ENCODE data around the gene RPL29. TPM values are rescaled to one million over a fixed set of nuclear protein-coding genes. Genes with fewer than 3 reads are reported as not detected.

Gene RPL29
- total RNA-seq, 8 experiments from 2014 or later, result 1,304 to 2,666 (median 2,366) TPM

DNA sequence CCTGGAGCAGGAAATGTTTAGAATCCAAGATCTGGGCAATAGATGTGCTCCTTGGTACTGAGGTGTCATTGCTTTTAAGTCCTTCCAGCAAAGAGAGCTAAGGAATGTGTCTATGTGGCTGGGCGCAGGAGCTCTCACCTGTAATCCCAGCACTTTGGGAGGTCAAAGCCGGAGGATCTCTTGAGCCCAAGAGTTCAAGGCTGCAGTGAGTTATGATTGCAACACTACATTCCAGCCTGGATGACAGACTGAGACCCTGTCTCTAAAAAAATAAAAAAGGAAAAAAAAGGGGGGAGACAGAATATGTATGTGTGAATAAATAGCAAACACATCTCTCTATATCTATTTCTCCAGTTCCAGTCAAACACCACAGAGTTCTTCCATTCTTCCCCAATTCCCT is 44.8 kb downstream of the RPL29 start:
- peaks cover 2 to 8% of the 10 kb centered on the region in 2 donors for H3K4me1 ChIP-seq (replicated peaks in 1 of 2)
- no peak overlapping the region for H3K4me3 ChIP-seq
- WGBS, 10 experiments, result 67 to 100% (median 86%) methylated on average over 1 to 2 of the region's 2 CpGs; no CpG with 5 or more reads in 5 of the 10 experiments
- in situ Hi-C loops (cut with MboI; ENCODE audit: low pct_unique_long_range_greater_than_20kb in 2 of 9, low sequenced_read_pairs in 9 of 9, unreplicated experiment in 9 of 9), result no loop called here
- no peak for ATAC-seq (replicated peaks in 6 of 8)
- no peak overlapping the region for H3K27ac ChIP-seq

DNA sequence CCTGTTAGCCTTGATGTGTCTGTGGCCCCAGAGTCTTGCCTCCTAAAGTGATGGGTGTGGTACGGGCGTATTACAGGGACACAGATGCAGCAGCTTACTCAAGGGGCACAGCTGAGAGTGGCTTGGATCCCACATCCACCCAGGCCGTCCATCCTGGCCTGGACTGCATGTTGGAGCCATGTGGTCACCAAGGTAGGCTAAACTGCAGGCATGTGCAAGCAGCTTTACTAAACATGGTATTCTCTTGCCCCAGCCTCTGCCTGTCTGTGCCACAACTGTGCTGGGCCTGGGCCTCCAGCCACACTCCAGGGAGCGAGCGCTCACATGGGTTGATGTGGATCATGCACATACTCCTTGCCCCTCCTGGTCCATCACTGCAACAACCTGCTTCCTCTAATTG is 46.6 kb downstream of the RPL29 start:
- Histone ChIP-seq H3K27ac (no peak overlapping the region), H3K4me1 (replicated peaks in 1 of 2) (peaks cover 0 to 8% of the 10 kb centered on the region in 2 donors), H3K4me3 (no peak overlapping the region)
- ATAC-seq (replicated peaks in 6 of 8), result peak in 1 of 8 experiments; percentile 19
- in situ Hi-C loops (cut with MboI; ENCODE audit: low pct_unique_long_range_greater_than_20kb in 2 of 9, low sequenced_read_pairs in 9 of 9, unreplicated experiment in 9 of 9), result no loop called here
- WGBS, 10 experiments, result 80 to 92% methylated on average over 2 of the region's 5 CpGs; no CpG with 5 or more reads in 8 of the 10 experiments

DNA sequence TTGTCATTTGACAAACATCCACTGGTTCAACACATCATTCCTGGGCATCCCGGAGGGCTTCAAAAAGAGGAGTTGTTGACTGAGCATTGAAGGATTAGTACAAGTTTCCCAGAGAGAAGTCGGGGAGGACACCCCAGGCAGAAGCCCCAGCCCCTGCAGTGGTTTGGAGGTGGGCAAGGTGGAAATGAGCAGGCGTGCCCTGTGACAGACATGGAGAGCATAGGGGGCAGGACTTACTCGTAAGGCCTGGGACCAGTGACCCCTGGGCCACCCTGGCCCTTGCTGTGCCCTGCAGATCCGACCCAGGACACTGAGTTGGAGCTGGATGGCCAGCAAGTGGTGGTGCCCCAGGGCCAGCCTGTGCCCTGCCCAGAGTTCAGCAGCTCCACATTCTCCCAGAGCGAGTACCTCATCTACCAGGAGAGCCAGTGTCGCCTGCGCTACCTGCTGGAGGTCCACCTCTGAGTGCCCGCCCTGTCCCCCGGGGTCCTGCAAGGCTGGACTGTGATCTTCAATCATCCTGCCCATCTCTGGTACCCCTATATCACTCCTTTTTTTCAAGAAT is 47.6 kb downstream of the RPL29 start:
- ATAC-seq (replicated peaks in 6 of 8), result no peak
- WGBS, 10 experiments, result 43 to 90% (median 72%) methylated on average over 1 to 7 of the region's 10 CpGs; no CpG with 5 or more reads in 3 of the 10 experiments
- in situ Hi-C loops (cut with MboI; ENCODE audit: low pct_unique_long_range_greater_than_20kb in 2 of 9, low sequenced_read_pairs in 9 of 9, unreplicated experiment in 9 of 9), result no loop called here
- Histone ChIP-seq H3K4me1 (replicated peaks in 1 of 2) (peaks cover 0 to 6% of the 10 kb centered on the region in 2 donors), H3K4me3 (no peak overlapping the region), H3K27ac (no peak overlapping the region)

DNA sequence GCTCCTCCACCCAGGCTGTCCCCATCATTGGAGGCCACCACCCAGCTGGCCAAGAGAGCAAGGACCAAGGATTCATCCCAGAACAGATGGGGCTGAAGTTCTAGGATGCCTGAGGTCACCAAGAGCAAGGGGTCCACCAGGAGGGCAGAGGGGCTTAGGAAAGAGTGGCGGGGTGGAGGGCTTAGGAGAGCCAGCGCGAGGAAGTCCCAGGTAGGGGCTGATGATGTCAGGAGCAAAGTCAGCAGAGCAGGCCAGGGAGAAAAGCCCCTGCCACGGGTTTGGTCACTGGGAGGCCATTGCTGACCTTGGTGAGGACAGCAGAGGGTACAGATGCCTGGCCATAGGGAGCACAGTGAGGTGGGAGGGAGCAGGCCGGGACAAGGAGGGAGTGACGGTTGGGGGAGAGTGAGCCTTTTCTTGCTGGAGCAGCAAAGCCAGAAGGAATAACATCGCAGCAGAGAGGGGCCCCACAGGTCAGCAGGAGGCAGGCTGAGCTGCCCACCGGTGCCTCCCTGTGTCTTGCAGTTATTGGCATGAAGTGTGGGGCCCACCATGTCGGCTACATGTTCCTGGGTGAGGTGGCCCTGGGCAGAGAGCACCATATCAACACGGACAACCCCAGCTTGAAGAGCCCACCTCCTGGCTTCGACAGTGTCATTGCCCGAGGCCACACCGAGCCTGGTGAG is 48.3 kb downstream of the RPL29 start:
- Histone ChIP-seq H3K4me3 (no peak overlapping the region), H3K27ac (no peak overlapping the region), H3K4me1 (replicated peaks in 1 of 2) (peaks cover 6 to 13% of the 10 kb centered on the region in 2 donors)
- WGBS, 10 experiments, result 60 to 100% (median 66%) methylated on average over 1 to 11 of the region's 13 CpGs; no CpG with 5 or more reads in 5 of the 10 experiments
- in situ Hi-C loops (cut with MboI; ENCODE audit: low pct_unique_long_range_greater_than_20kb in 2 of 9, low sequenced_read_pairs in 9 of 9, unreplicated experiment in 9 of 9), result no loop called here
- ATAC-seq (replicated peaks in 6 of 8), result no peak

DNA sequence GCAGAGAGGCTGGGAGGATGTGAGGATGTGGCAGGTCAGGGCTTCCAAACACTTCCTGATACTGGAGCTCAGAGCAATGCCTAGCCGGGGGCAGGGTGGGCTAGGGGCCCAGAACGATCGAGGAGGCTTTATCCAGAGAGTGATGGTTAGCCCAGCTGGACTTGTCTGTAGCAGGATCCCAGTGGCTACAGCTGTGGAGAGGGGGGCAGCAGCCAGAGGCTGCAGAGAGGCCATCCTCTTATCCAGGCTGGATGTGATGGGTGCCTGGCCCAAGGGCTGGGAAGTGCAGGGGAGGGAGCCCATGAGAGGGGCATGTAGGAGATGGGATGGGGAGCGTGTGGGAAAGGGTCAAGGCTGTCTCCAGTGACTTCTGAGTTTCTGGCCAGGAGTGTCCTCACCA is 48.9 kb downstream of the RPL29 start:
- H3K27ac ChIP-seq, result no peak overlapping the region
- H3K4me1 ChIP-seq (replicated peaks in 1 of 2), result peaks cover 9 to 14% of the 10 kb centered on the region in 2 donors
- ATAC-seq (replicated peaks in 6 of 8), result no peak
- WGBS, 10 experiments, result 60 to 80% (median 67%) methylated on average over 1 to 3 of the region's 4 CpGs; no CpG with 5 or more reads in 7 of the 10 experiments
- H3K4me3 ChIP-seq, result no peak overlapping the region
- in situ Hi-C loops (cut with MboI; ENCODE audit: low pct_unique_long_range_greater_than_20kb in 2 of 9, low sequenced_read_pairs in 9 of 9, unreplicated experiment in 9 of 9), result no loop called here

DNA sequence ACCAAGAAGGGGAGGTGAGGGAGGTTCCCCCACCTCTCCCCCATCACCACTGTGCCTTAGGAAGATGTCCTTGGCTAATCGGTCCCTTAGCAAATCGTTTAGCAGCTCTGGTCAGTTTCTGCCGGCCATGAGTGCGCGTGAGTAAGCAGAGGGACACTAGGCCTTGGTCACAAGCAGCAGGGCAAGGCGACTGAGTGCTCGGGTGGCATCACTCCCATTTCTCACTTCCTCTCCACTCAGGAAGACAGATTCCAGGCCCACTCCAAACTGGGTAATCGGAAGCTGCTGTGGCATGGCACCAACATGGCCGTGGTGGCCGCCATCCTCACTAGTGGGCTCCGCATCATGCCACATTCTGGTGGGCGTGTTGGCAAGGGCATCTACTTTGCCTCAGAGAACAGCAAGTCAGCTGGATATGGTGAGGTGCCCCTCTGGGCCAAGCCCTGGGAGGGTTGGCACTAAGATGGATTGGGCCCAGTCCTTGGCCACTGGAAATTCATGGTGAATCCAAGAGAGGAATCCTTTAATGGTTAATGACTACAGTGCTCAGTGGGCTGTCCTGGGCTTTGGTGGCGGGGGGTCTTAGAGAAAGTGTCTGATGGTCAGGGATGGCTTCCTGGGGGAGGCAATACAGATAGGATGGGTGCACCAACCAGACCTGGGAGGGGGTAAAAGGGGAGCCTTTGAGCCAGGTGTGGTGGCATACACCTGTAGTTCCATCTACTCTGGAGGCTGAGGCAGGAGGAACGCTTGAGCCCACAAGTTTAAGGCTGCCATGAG is 49.6 kb downstream of the RPL29 start:
- Histone ChIP-seq H3K4me1 (replicated peaks in 1 of 2) (peaks cover 9 to 14% of the 10 kb centered on the region in 2 donors), H3K27ac (no peak overlapping the region), H3K4me3 (no peak overlapping the region)
- no peak for ATAC-seq (replicated peaks in 6 of 8)
- in situ Hi-C loops (cut with MboI; ENCODE audit: low pct_unique_long_range_greater_than_20kb in 2 of 9, low sequenced_read_pairs in 9 of 9, unreplicated experiment in 9 of 9), result no loop called here
- 92 to 100% (median 100%) methylated on average over 1 to 6 of the region's 14 CpGs; no CpG with 5 or more reads in 5 of the 10 experiments for WGBS, 10 experiments

DNA sequence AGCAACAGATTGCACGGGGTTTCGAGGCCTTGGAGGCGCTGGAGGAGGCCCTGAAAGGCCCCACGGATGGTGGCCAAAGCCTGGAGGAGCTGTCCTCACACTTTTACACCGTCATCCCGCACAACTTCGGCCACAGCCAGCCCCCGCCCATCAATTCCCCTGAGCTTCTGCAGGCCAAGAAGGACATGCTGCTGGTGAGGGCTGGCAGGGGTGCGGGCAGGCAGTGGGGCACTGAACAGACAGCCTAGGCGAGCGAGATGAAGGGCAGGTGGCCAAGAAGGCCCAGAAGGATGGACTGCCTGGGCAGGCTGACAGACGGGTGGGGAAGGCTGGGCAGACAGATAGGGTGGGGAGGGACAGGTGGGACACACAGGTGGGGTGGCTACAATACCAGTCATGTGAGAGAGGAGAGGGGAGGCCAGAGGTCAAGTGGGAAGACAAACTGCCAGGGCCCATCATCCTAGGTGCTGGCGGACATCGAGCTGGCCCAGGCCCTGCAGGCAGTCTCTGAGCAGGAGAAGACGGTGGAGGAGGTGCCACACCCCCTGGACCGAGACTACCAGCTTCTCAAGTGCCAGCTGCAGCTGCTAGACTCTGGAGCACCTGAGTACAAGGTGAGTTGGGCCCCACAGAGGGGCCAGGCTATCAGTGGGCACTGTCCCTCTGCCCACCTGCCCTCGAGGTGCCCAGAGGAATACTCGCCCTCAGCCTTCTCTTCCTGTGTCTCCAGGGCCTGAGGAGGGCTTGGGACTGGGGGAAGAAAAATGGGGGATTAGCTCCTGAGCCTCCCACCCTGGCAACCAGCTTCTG is 50.5 kb downstream of the RPL29 start:
- 63 to 100% (median 72%) methylated on average over 1 to 8 of the region's 18 CpGs; no CpG with 5 or more reads in 6 of the 10 experiments for WGBS, 10 experiments
- no peak overlapping the region for H3K27ac ChIP-seq
- no peak for ATAC-seq (replicated peaks in 6 of 8)

DNA sequence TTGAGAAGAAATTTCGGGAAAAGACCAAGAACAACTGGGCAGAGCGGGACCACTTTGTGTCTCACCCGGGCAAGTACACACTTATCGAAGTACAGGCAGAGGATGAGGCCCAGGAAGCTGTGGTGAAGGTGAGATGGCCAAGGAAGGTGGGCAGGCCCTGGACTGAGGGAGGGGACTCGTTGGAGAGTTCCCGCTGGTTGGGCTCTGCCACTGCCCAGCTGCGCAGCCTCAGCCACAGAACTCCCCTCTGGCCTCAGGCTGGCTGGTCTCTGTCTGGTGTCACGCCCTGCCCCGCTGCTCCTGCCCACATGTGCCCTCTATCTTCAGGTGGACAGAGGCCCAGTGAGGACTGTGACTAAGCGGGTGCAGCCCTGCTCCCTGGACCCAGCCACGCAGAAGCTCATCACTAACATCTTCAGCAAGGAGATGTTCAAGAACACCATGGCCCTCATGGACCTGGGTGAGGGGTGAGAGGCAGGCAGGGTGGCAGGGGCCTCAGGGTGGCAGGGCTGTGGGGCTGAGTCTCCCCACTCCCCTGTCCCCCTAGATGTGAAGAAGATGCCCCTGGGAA is 51.2 kb downstream of the RPL29 start:
- Histone ChIP-seq H3K4me1 (replicated peaks in 1 of 2) (peaks cover 16% of the 10 kb centered on the region in 2 donors), H3K27ac (no peak overlapping the region), H3K4me3 (no peak overlapping the region)
- 62 to 93% (median 81%) methylated on average over 3 to 5 of the region's 11 CpGs; no CpG with 5 or more reads in 6 of the 10 experiments for WGBS, 10 experiments
- in situ Hi-C loops (cut with MboI; ENCODE audit: low pct_unique_long_range_greater_than_20kb in 2 of 9, low sequenced_read_pairs in 9 of 9, unreplicated experiment in 9 of 9), result no loop called here
- ATAC-seq (replicated peaks in 6 of 8), result no peak

More for the DNA sequence above, 50.5 kb downstream of the RPL29 start:
- H3K4me3 ChIP-seq, result no peak overlapping the region
- H3K4me1 ChIP-seq (replicated peaks in 1 of 2), result peaks cover 16 to 19% of the 10 kb centered on the region in 2 donors
- in situ Hi-C loops (cut with MboI; ENCODE audit: low pct_unique_long_range_greater_than_20kb in 2 of 9, low sequenced_read_pairs in 9 of 9, unreplicated experiment in 9 of 9), result no loop called here

Other genes with a start within 250 kb of the RPL29 start
- not detected for gene IQCF6, start 216.7 kb downstream of the RPL29 start, total RNA-seq
- gene IQCF2, start 134.3 kb downstream of the RPL29 start, total RNA-seq, result not detected
- not detected for gene IQCF5, start 120.3 kb downstream of the RPL29 start, total RNA-seq
- under 1 TPM in 1 of 8 experiments, not detected in 7; 0.22 TPM for gene IQCF1, start 92.5 kb downstream of the RPL29 start, total RNA-seq
- 10 to 100 TPM; 12.0 to 55.7 (median 21.9) TPM for gene RRP9, start 54.0 kb downstream of the RPL29 start, total RNA-seq
- 10 to 100 TPM in 3 of 8 experiments, 1 to 10 TPM in 5; 2.7 to 40.4 (median 6.9) TPM for gene PARP3, start 53.5 kb downstream of the RPL29 start, total RNA-seq
- 1 to 10 TPM in 1 of 8 experiments, under 1 TPM in 6, not detected in 1; 0.25 to 2.3 (median 0.66) TPM for gene GPR62, start 40.5 kb downstream of the RPL29 start, total RNA-seq
- gene PCBP4, start 28.4 kb downstream of the RPL29 start, total RNA-seq, result 100 to 1,000 TPM in 5 of 8 experiments, 10 to 100 TPM in 3; 10.6 to 338 (median 121) TPM
- gene ABHD14B, start 21.8 kb downstream of the RPL29 start, total RNA-seq, result 10 to 100 TPM in 4 of 8 experiments, 1 to 10 TPM in 4; 2.8 to 62.1 (median 13.7) TPM
- gene ABHD14A, start 20.8 kb downstream of the RPL29 start, total RNA-seq, result 10 to 100 TPM in 7 of 8 experiments, 1 to 10 TPM in 1; 7.4 to 46.3 (median 30.8) TPM
- gene ACY1, start 12.4 kb downstream of the RPL29 start, total RNA-seq, result 100 to 1,000 TPM in 1 of 8 experiments, 10 to 100 TPM in 6, 1 to 10 TPM in 1; 6.0 to 136 (median 22.4) TPM
- 10 to 100 TPM in 2 of 8 experiments, 1 to 10 TPM in 6; 6.9 to 12.9 (median 8.8) TPM for gene DUSP7, start 60.7 kb upstream of the RPL29 start, total RNA-seq
- 10 to 100 TPM in 2 of 8 experiments, 1 to 10 TPM in 6; 1.2 to 13.2 (median 3.0) TPM for gene POC1A, start 158.5 kb upstream of the RPL29 start, total RNA-seq
- gene ALAS1, start 202.3 kb upstream of the RPL29 start, total RNA-seq, result 10 to 100 TPM; 30.0 to 51.1 (median 37.6) TPM
- gene TLR9, start 229.8 kb upstream of the RPL29 start, total RNA-seq, result under 1 TPM in 6 of 8 experiments, not detected in 2; 0.08 to 0.29 (median 0.17) TPM
- gene TWF2, start 243.3 kb upstream of the RPL29 start, total RNA-seq, result 10 to 100 TPM; 19.8 to 49.3 (median 30.3) TPM
- 10 to 100 TPM in 2 of 8 experiments, 1 to 10 TPM in 6; 2.6 to 20.8 (median 7.4) TPM for gene PPM1M, start 249.9 kb upstream of the RPL29 start, total RNA-seq

All from motor neuron (in vitro differentiated cells).